ENCODE data around the gene ATP6V0E1.

The ATP6V0E1 gene

DNA sequence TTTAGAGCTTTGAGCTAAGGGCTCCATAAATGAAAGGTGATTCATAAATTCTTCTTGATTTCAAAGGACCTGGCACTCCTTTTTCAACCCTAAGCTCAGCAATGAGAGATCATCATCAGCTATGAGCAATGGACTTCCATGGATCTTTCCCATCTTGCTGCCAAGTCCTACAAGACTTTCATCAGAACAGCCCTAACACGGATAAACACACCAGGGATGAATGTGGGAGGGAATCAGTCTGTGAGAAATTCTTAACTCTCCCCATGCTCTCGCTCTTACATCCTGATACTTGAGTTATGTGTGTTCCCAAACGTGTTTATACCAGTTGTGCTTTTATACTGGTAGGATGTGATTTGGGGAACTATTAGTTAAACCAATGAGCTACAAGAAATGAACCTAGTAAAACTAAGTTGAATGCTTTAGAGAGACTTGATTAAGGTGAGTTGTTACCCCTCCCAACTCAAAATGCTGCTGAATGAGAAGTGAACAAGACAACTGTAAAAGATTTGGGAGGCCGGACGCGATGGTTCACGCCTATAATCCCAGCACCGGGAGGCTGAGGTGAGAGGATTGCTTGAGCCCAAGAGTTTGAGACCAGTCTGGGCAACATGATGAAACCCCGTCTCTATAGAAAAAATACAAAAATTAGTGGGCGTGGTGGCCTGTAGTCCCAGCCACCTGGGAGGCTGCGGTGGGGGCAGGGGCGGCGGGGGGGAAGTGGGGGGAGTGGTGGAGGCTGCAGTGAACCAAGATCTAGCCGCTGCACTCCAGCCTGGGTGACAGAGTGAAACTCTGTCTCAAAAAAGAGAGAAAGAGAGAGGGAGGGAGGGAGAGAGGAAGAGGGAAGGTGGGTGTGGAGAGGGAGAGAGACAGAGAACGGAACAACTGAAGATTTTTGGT, 29.5 kb upstream of the ATP6V0E1 start:
- no peaks in the 10 kb centered on the region for H3K27me3 ChIP-seq (ENCODE audit: insufficient read depth, poor library complexity, severe bottlenecking)
- H3K4me3 ChIP-seq (replicated peaks; ENCODE audit: insufficient read depth, low read length) = no peak overlapping the region
- TF ChIP-seq, protein P1, sequence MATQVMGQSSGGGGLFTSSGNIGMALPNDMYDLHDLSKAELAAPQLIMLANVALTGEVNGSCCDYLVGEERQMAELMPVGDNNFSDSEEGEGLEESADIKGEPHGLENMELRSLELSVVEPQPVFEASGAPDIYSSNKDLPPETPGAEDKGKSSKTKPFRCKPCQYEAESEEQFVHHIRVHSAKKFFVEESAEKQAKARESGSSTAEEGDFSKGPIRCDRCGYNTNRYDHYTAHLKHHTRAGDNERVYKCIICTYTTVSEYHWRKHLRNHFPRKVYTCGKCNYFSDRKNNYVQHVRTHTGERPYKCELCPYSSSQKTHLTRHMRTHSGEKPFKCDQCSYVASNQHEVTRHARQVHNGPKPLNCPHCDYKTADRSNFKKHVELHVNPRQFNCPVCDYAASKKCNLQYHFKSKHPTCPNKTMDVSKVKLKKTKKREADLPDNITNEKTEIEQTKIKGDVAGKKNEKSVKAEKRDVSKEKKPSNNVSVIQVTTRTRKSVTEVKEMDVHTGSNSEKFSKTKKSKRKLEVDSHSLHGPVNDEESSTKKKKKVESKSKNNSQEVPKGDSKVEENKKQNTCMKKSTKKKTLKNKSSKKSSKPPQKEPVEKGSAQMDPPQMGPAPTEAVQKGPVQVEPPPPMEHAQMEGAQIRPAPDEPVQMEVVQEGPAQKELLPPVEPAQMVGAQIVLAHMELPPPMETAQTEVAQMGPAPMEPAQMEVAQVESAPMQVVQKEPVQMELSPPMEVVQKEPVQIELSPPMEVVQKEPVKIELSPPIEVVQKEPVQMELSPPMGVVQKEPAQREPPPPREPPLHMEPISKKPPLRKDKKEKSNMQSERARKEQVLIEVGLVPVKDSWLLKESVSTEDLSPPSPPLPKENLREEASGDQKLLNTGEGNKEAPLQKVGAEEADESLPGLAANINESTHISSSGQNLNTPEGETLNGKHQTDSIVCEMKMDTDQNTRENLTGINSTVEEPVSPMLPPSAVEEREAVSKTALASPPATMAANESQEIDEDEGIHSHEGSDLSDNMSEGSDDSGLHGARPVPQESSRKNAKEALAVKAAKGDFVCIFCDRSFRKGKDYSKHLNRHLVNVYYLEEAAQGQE (IDR thresholded peaks at IDR 0.05; ENCODE audit: insufficient replicate concordance, low read depth) = no peak
- TF ChIP-seq SPI1 (IDR thresholded peaks at IDR 0.05; ENCODE audit: borderline replicate concordance, low read depth) = no peak
- no peak for TF ChIP-seq GABPA (IDR thresholded peaks at IDR 0.05; ENCODE audit: low read depth)
- TF ChIP-seq, protein P2, sequence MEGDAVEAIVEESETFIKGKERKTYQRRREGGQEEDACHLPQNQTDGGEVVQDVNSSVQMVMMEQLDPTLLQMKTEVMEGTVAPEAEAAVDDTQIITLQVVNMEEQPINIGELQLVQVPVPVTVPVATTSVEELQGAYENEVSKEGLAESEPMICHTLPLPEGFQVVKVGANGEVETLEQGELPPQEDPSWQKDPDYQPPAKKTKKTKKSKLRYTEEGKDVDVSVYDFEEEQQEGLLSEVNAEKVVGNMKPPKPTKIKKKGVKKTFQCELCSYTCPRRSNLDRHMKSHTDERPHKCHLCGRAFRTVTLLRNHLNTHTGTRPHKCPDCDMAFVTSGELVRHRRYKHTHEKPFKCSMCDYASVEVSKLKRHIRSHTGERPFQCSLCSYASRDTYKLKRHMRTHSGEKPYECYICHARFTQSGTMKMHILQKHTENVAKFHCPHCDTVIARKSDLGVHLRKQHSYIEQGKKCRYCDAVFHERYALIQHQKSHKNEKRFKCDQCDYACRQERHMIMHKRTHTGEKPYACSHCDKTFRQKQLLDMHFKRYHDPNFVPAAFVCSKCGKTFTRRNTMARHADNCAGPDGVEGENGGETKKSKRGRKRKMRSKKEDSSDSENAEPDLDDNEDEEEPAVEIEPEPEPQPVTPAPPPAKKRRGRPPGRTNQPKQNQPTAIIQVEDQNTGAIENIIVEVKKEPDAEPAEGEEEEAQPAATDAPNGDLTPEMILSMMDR (IDR thresholded peaks at IDR 0.05; ENCODE audit: insufficient read depth, low read length) = no peak
- TF ChIP-seq POLR2AphosphoS5 (IDR thresholded peaks at IDR 0.05; ENCODE audit: low read depth) = no peak
- H3K27ac ChIP-seq (replicated peaks) = no peak overlapping the region
- DNase-seq (ENCODE audit: low read depth in 1 of 2, low spot score in 1 of 2) = no peak

DNA sequence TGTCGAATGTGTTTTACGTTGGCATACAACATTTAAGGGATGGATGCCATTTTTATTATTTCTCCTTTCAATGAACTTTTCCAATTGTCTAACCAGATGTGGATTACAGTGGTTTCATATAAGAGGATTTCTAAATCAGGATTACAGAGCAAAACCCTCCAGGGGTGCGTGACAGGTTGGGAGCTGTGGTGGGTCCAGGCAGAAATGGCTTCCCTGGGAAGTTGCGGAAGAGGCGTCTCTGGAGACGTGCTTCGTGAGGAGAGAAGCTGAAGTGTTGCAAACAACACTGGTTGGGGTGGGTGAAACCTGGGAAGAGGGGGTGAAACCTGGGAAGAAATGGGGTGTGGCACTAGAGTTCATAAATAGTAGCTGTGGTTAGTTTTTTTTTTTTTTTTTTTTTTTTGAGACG, 28.8 kb upstream of the ATP6V0E1 start:
- Histone ChIP-seq H3K27ac (replicated peaks) (no peak overlapping the region), H3K27me3 (ENCODE audit: insufficient read depth, poor library complexity, severe bottlenecking) (no peaks in the 10 kb centered on the region), H3K4me3 (replicated peaks; ENCODE audit: insufficient read depth, low read length) (no peak overlapping the region)
- no peak for DNase-seq (ENCODE audit: low read depth in 1 of 2, low spot score in 1 of 2)
- TF ChIP-seq, protein P2 (IDR thresholded peaks at IDR 0.05; ENCODE audit: insufficient read depth, low read length) = no peak
- TF ChIP-seq POLR2AphosphoS5 (IDR thresholded peaks at IDR 0.05; ENCODE audit: low read depth) = no peak
- no peak for TF ChIP-seq SPI1 (IDR thresholded peaks at IDR 0.05; ENCODE audit: borderline replicate concordance, low read depth)
- TF ChIP-seq GABPA (IDR thresholded peaks at IDR 0.05; ENCODE audit: low read depth) = no peak
- TF ChIP-seq, protein P1 (IDR thresholded peaks at IDR 0.05; ENCODE audit: insufficient replicate concordance, low read depth) = no peak

DNA sequence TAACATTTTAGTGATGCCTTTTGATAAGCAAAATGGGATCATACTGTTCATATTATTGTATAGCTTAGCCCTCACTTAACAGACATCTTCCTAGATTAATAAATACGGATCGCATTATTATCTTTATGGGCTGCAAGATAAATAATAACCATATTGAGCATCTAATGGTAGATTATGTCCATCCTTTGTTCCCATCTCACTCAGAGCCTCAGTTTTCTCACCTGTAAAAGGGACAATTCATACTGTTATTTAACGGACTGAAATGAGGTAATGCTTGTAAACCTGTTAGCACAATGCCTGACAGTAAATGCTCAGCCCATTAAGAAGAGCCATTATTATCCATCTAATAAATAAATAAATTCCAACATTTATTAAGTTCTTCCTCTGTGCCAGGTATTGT, 27.3 kb upstream of the ATP6V0E1 start:
- no peak for TF ChIP-seq SPI1 (IDR thresholded peaks at IDR 0.05; ENCODE audit: borderline replicate concordance, low read depth)
- TF ChIP-seq, protein P1 (IDR thresholded peaks at IDR 0.05; ENCODE audit: insufficient replicate concordance, low read depth) = no peak
- TF ChIP-seq, protein P2 (IDR thresholded peaks at IDR 0.05; ENCODE audit: insufficient read depth, low read length) = no peak
- no peak for TF ChIP-seq GABPA (IDR thresholded peaks at IDR 0.05; ENCODE audit: low read depth)
- no peak for TF ChIP-seq POLR2AphosphoS5 (IDR thresholded peaks at IDR 0.05; ENCODE audit: low read depth)
- Histone ChIP-seq H3K4me3 (replicated peaks; ENCODE audit: insufficient read depth, low read length) (no peak overlapping the region), H3K27ac (replicated peaks) (no peak overlapping the region), H3K27me3 (ENCODE audit: insufficient read depth, poor library complexity, severe bottlenecking) (no peaks in the 10 kb centered on the region)
- DNase-seq (ENCODE audit: low read depth in 1 of 2, low spot score in 1 of 2) = no peak

All from HL-60 (cell line).